HepG2 (cell line): ENCODE measurements around the gene ZFP90.

ENCODE experiments used
- CTCF ChIP-seq: sonication (generic); formaldehyde crosslinking; IDR thresholded peaks from 2 replicates; pipeline ENCODE4 v1.5.0; 2020; ENCODE audit warnings: mild to moderate bottlenecking, missing genetic modification reagents, moderate library complexity
- FOXP1 ChIP-seq, 2 experiments: fragments of 450-650 bp in 1 of 2; IDR thresholded peaks; 2 replicates each; pipeline ENCODE4 v1.6.1; 2017 to 2018; ENCODE audit warnings: antibody characterized with exemption in 1 of 2
- HCFC1 ChIP-seq: fragments of 150-350 bp; IDR thresholded peaks from 2 replicates; pipeline ENCODE4 v1.6.1; 2014; ENCODE audit warnings: low read depth, low read length
- POLR2AphosphoS5 ChIP-seq: IDR thresholded peaks from 2 replicates; pipeline ENCODE4 v1.6.1; 2012; ENCODE audit warnings: low read depth, low read length
- RAD21 ChIP-seq: fragments of 450-650 bp; formaldehyde crosslinking; IDR thresholded peaks from 2 replicates; pipeline ENCODE4 v1.5.0; 2020; ENCODE audit warnings: mild to moderate bottlenecking
- ZNF121 ChIP-seq: sonication (generic); formaldehyde crosslinking; IDR thresholded peaks from 2 replicates; pipeline ENCODE4 v1.5.0; 2020; ENCODE audit warnings: mild to moderate bottlenecking, missing genetic modification reagents

- no peak for TF ChIP-seq FOXP1 (IDR thresholded peaks at IDR 0.05)
- TF ChIP-seq FOXP1 (CRISPR knock-in tag; IDR thresholded peaks at IDR 0.05) = no peak
- no peak for TF ChIP-seq POLR2AphosphoS5
- no peak for TF ChIP-seq RAD21 (CRISPR knock-in tag)
- no peak for TF ChIP-seq HCFC1
- TF ChIP-seq ZNF121 (CRISPR knock-in tag) = no peak
- no peak for TF ChIP-seq CTCF (CRISPR knock-in tag)
Measured at GRCh38 chr16:68503334-68503733, 35.8 kb upstream of the ZFP90 start.
